ENCODE measurements around the gene OR51Q1. TPM values are rescaled to one million over a fixed set of nuclear protein-coding genes. Genes with fewer than 3 reads are reported as not detected.

The OR51Q1 gene
- not detected for total RNA-seq
- long read RNA-seq, donor 1, result 0 reads
- long read RNA-seq, donor 2, result 0 reads

- DNase-seq (ENCODE audit: low spot score), result no peak
- intact Hi-C loops (cut with DNase I), result no loop called here
These were observed at the start of gene OR51Q1 for GRCh38 chr11:5421811-5422210. Gene OR51Q1, plus strand, starts transcription at chr11:5422111. Its CDS starts 90 bp downstream, at chr11:5422201.

- intact Hi-C loops (cut with DNase I), result no loop called here
- no peak for DNase-seq (ENCODE audit: low spot score)
These were observed 41.1 kb upstream of the OR51Q1 start for GRCh38 chr11:5380740-5381342.

GRCh38 chr11:5383576-5383975 is 38.3 kb upstream of the OR51Q1 start, which contains the start of gene OR51M1:
Gene OR51M1, plus strand, starts transcription at chr11:5383812. Its CDS starts 5,587 bp downstream, at chr11:5389399.
- no peak for DNase-seq (ENCODE audit: low spot score)
- intact Hi-C loops (cut with DNase I), result no loop called here

GRCh38 chr11:5384335-5384734 is 37.6 kb upstream of the OR51Q1 start:
- intact Hi-C loops (cut with DNase I), result no loop called here
- no peak for DNase-seq (ENCODE audit: low spot score)

GRCh38 chr11:5390210-5390609 is 31.7 kb upstream of the OR51Q1 start:
- DNase-seq (ENCODE audit: low spot score), result no peak
- intact Hi-C loops (cut with DNase I), result no loop called here

- no peak for DNase-seq (ENCODE audit: low spot score)
- intact Hi-C loops (cut with DNase I), result no loop called here
These were observed 27.8 kb upstream of the OR51Q1 start for GRCh38 chr11:5394091-5394490.

- DNase-seq (ENCODE audit: low spot score), result no peak
- intact Hi-C loops (cut with DNase I), result no loop called here
These were observed 23.0 kb upstream of the OR51Q1 start for GRCh38 chr11:5398936-5399335.

GRCh38 chr11:5405173-5405572 is 16.7 kb upstream of the OR51Q1 start:
- no peak for DNase-seq (ENCODE audit: low spot score)
- intact Hi-C loops (cut with DNase I), result no loop called here

- no peak for DNase-seq (ENCODE audit: low spot score)
- intact Hi-C loops (cut with DNase I), result no loop called here
These were observed 918 bp upstream of the OR51Q1 start for GRCh38 chr11:5420993-5421392.

- DNase-seq (ENCODE audit: low spot score), result no peak
- intact Hi-C loops (cut with DNase I), result no loop called here
These were observed 1.2 kb downstream of the OR51Q1 start for GRCh38 chr11:5423131-5423530.

- no peak for DNase-seq (ENCODE audit: low spot score)
- intact Hi-C loops (cut with DNase I), result no loop called here
These were observed 19.5 kb downstream of the OR51Q1 start, which contains the start of gene OR51I1 for GRCh38 chr11:5441414-5441813. Gene OR51I1, minus strand, starts transcription at chr11:5441514. Its CDS starts 0 bp downstream, at chr11:5441514.

- no peak for DNase-seq (ENCODE audit: low spot score)
- intact Hi-C loops (cut with DNase I), result no loop called here
These were observed 22.0 kb downstream of the OR51Q1 start for GRCh38 chr11:5443835-5444393.

GRCh38 chr11:5449023-5449422 is 27.1 kb downstream of the OR51Q1 start, which contains the start of gene OR51I2:
Gene OR51I2, plus strand, starts transcription at chr11:5449323. Its CDS starts 4,166 bp downstream, at chr11:5453489.
- no peak for DNase-seq (ENCODE audit: low spot score)
- intact Hi-C loops (cut with DNase I), result no loop called here

- intact Hi-C loops (cut with DNase I), result no loop called here
These were observed 27.5 kb downstream of the OR51Q1 start for GRCh38 chr11:5449432-5449831.

GRCh38 chr11:5460983-5461621 is 39.2 kb downstream of the OR51Q1 start:
- intact Hi-C loops (cut with DNase I), result no loop called here
- peak; percentile 78 for DNase-seq (ENCODE audit: low spot score)

More at GRCh38 chr11:5449432-5449831, 27.5 kb downstream of the OR51Q1 start:
- no peak for DNase-seq (ENCODE audit: low spot score)

GRCh38 chr11:5467527-5467926 is 45.6 kb downstream of the OR51Q1 start:
- DNase-seq (ENCODE audit: low spot score), result no peak
- intact Hi-C loops (cut with DNase I), result no loop called here

Other genes with a start within 250 kb of the OR51Q1 start
- not detected for gene OR51V1, start 221.4 kb upstream of the OR51Q1 start, total RNA-seq
- gene HBB, start 195.0 kb upstream of the OR51Q1 start, total RNA-seq, result 1,000 to 10,000 TPM; 1,053 to 3,910 TPM
- gene HBD, start 187.6 kb upstream of the OR51Q1 start, total RNA-seq, result 1 to 10 TPM; 1.4 to 4.8 TPM
- gene HBG1, start 172.3 kb upstream of the OR51Q1 start, total RNA-seq, result not detected
- gene HBG2, start 167.3 kb upstream of the OR51Q1 start, total RNA-seq, result under 1 TPM in 1 of 2 donors, not detected in 1; 0.71 TPM
- gene HBE1, start 152.2 kb upstream of the OR51Q1 start, total RNA-seq, result not detected
- gene OR51B4, start 120.2 kb upstream of the OR51Q1 start, total RNA-seq, result under 1 TPM in 1 of 2 donors, not detected in 1; 0.46 TPM
- not detected for gene OR51B2, start 97.8 kb upstream of the OR51Q1 start, total RNA-seq
- under 1 TPM; 0.29 to 0.51 TPM for gene OR51B5, start 78.6 kb upstream of the OR51Q1 start, total RNA-seq
- not detected for gene OR51B6, start 70.6 kb upstream of the OR51Q1 start, total RNA-seq
- gene OR51M1, start 38.3 kb upstream of the OR51Q1 start, total RNA-seq, result not detected
- gene OR51I1, start 19.4 kb downstream of the OR51Q1 start, total RNA-seq, result not detected
- not detected for gene OR51I2, start 27.2 kb downstream of the OR51Q1 start, total RNA-seq
- not detected for gene OR52D1, start 66.6 kb downstream of the OR51Q1 start, total RNA-seq
- under 1 TPM in 1 of 2 donors, not detected in 1; 0.38 TPM for gene UBQLN3, start 87.8 kb downstream of the OR51Q1 start, total RNA-seq
- under 1 TPM; 0.32 to 0.38 TPM for gene UBQLNL, start 94.6 kb downstream of the OR51Q1 start, total RNA-seq
- gene OR52H1, start 126.4 kb downstream of the OR51Q1 start, total RNA-seq, result under 1 TPM; 0.24 to 0.51 TPM
- gene OR52B6, start 158.8 kb downstream of the OR51Q1 start, total RNA-seq, result not detected
- gene TRIM6, start 174.5 kb downstream of the OR51Q1 start, total RNA-seq, result 1 to 10 TPM; 1.8 to 3.2 TPM
- gene TRIM34, start 202.9 kb downstream of the OR51Q1 start, total RNA-seq, result 1 to 10 TPM; 4.1 to 4.5 TPM